Left ventricle myocardium inferior (tissue), 1 donor: Measurements from ENCODE around the gene THADA. TPM values are rescaled to one million over a fixed set of nuclear protein-coding genes. Genes with fewer than 3 reads are reported as not detected.

Source experiments
- DNase-seq: peaks from one replicate; pipeline ENCODE4 v3.0.0-alpha.2; 2020
- H3K27ac ChIP-seq: fragments of 200-600 bp; replicated peaks from 2 replicates; pipeline ENCODE4 v1.8.0; 2021
- H3K27me3 ChIP-seq: fragments of 200-600 bp; 2 replicates; pipeline ENCODE4 v1.8.0; 2021; ENCODE audit warnings: low read depth
- H3K36me3 ChIP-seq: fragments of 200-600 bp; 2 replicates; pipeline ENCODE4 v1.8.0; 2021
- H3K4me1 ChIP-seq: fragments of 200-600 bp; 2 replicates; pipeline ENCODE4 v1.8.0; 2021
- H3K4me3 ChIP-seq: fragments of 200-600 bp; 2 replicates; pipeline ENCODE4 v1.8.0; 2021; ENCODE audit warnings: mild to moderate bottlenecking, moderate library complexity
- H3K9me3 ChIP-seq: fragments of 200-600 bp; replicated peaks from 2 replicates; pipeline ENCODE4 v1.8.0; 2021
- CTCF ChIP-seq: fragments of 200-600 bp; IDR thresholded peaks from 2 replicates; pipeline ENCODE4 v1.8.0; 2021; ENCODE audit warnings: antibody characterized with exemption, mild to moderate bottlenecking, borderline replicate concordance
- intact Hi-C: fragments of 100-400 bp; cut with micrococcal nuclease; formaldehyde crosslinking; loops from one replicate; pipeline ENCODE4 v1.11.0; 2022
- total RNA-seq: library from RNA; stranded (reverse); fragmentation: NEBNext Ultra II Directional; extraction: Animal tissue kit (Norgen Biotek cat#: 25700); gene quantifications from one replicate; pipeline ENCODE4 v1.2.1, GENCODE V29; 2021
- donor health status: DM: no; HTN: yes; CAD: no; lungs with severe emphysema.

The THADA gene
- total RNA-seq, 1 donor from 2014 or later = 15.4 TPM

GRCh38 chr2:43276962-43277391 is 318.9 kb downstream of the THADA start:
- Histone ChIP-seq H3K9me3 (no peaks in the 10 kb centered on the region), H3K4me3 (no peak overlapping the region), H3K36me3 (peaks cover 24% of the 10 kb centered on the region), H3K4me1 (peaks cover 30% of the 10 kb centered on the region), H3K27me3 (no peaks in the 10 kb centered on the region), H3K27ac (peak overlapping the region; percentile 67)
- no peak for TF ChIP-seq CTCF
- DNase-seq = peak; percentile 25
- intact Hi-C loops = no loop called here

- no peaks in the 10 kb centered on the region for H3K9me3 ChIP-seq
- no peak overlapping the region for H3K4me3 ChIP-seq
- peaks cover 18% of the 10 kb centered on the region for H3K36me3 ChIP-seq
- peaks cover 30% of the 10 kb centered on the region for H3K4me1 ChIP-seq
- TF ChIP-seq CTCF = no peak
- no peak for DNase-seq
- intact Hi-C loops = no loop called here
- peak overlapping the region; percentile 67 for H3K27ac ChIP-seq
- H3K27me3 ChIP-seq = no peaks in the 10 kb centered on the region
Measured at GRCh38 chr2:43276266-43276941, 319.4 kb downstream of the THADA start.

- Histone ChIP-seq H3K27me3 (no peaks in the 10 kb centered on the region), H3K9me3 (no peaks in the 10 kb centered on the region), H3K4me1 (peaks cover 47% of the 10 kb centered on the region), H3K27ac (no peak overlapping the region), H3K4me3 (no peak overlapping the region), H3K36me3 (peaks cover 4% of the 10 kb centered on the region)
- DNase-seq = no peak
- TF ChIP-seq CTCF = no peak
- intact Hi-C loops = no loop called here
Measured at GRCh38 chr2:43274721-43275120, 321.1 kb downstream of the THADA start.

- TF ChIP-seq CTCF = no peak
- no peaks in the 10 kb centered on the region for H3K9me3 ChIP-seq
- H3K36me3 ChIP-seq = no peaks in the 10 kb centered on the region
- peaks cover 53% of the 10 kb centered on the region for H3K4me1 ChIP-seq
- H3K27me3 ChIP-seq = no peaks in the 10 kb centered on the region
- no peak overlapping the region for H3K4me3 ChIP-seq
- no peak for DNase-seq
- intact Hi-C loops = no loop called here
- H3K27ac ChIP-seq = peak overlapping the region; percentile 18
Measured at GRCh38 chr2:43274055-43274454, 321.8 kb downstream of the THADA start.

- Histone ChIP-seq H3K4me3 (no peak overlapping the region), H3K27me3 (no peaks in the 10 kb centered on the region), H3K9me3 (no peaks in the 10 kb centered on the region), H3K27ac (peak overlapping the region; percentile 18), H3K4me1 (peaks cover 59% of the 10 kb centered on the region), H3K36me3 (no peaks in the 10 kb centered on the region)
- DNase-seq = no peak
- intact Hi-C loops = no loop called here
- no peak for TF ChIP-seq CTCF
Measured at GRCh38 chr2:43273529-43273928, 322.3 kb downstream of the THADA start.
